Activated CD4-positive, alpha-beta T cell treated with anti-CD3 and anti-CD28 coated beads for 36 hours (primary cell): ENCODE results near the gene GCA. TPM values are rescaled to one million over a fixed set of nuclear protein-coding genes. Genes with fewer than 3 reads are reported as not detected.

Source experiments
- ATAC-seq: fragments of 200-7000 bp; cut with Tn5 transposase; one replicate; pipeline ENCODE4 v1.10.0; 2021; ENCODE audit warnings: mild to moderate bottlenecking, moderate library complexity
- CTCF ChIA-PET: fragments of 350-600 bp; sonication (Branson Sonifier 250); formaldehyde crosslinking; loops from one replicate; lab custom pipeline; 2021; ENCODE audit warnings: antibody characterized with exemption; lab: Charles Lee
- POLR2A ChIA-PET: fragments of 350-600 bp; sonication (Branson Sonifier 250); formaldehyde crosslinking; loops from one replicate; lab custom pipeline; 2021; ENCODE audit warnings: antibody characterized with exemption, inconsistent platforms; lab: Charles Lee
- DNase-seq: peaks from one replicate; pipeline ENCODE4 v3.0.0-alpha.2; 2020
- H3K27ac Mint-ChIP-seq: one replicate; pipeline ENCODE4 v1.8.0; 2021; ENCODE audit warnings: mixed read lengths
- H3K27me3 Mint-ChIP-seq: one replicate; pipeline ENCODE4 v1.8.0; 2021; ENCODE audit warnings: mixed read lengths
- H3K36me3 Mint-ChIP-seq: one replicate; pipeline ENCODE4 v1.8.0; 2021; ENCODE audit warnings: low read depth, mixed read lengths
- H3K4me1 Mint-ChIP-seq: one replicate; pipeline ENCODE4 v1.8.0; 2021; ENCODE audit warnings: mixed read lengths
- H3K4me3 Mint-ChIP-seq: one replicate; pipeline ENCODE4 v1.8.0; 2021; ENCODE audit warnings: mild to moderate bottlenecking, moderate library complexity, mixed read lengths
- H3K9me3 Mint-ChIP-seq: one replicate; pipeline ENCODE4 v1.8.0; 2021; ENCODE audit warnings: low read depth, mixed read lengths
- intact Hi-C, 2 experiments: fragments of 100-400 bp; cut with DNase I in 1 of 2; cut with micrococcal nuclease in 1 of 2; formaldehyde crosslinking; loops; one replicate each; pipeline versions ENCODE4 v1.14.2 to v1.15.1; 2022 to 2024; cut with DNase I, micrococcal nuclease
- total RNA-seq, 2 experiments: library from RNA; stranded (reverse); gene quantifications; one replicate each; pipeline ENCODE4 v1.2.3, GENCODE V29; 2021

The GCA gene
- total RNA-seq, 2 experiments from 2014 or later = 16.2 to 25.5 TPM

DNA sequence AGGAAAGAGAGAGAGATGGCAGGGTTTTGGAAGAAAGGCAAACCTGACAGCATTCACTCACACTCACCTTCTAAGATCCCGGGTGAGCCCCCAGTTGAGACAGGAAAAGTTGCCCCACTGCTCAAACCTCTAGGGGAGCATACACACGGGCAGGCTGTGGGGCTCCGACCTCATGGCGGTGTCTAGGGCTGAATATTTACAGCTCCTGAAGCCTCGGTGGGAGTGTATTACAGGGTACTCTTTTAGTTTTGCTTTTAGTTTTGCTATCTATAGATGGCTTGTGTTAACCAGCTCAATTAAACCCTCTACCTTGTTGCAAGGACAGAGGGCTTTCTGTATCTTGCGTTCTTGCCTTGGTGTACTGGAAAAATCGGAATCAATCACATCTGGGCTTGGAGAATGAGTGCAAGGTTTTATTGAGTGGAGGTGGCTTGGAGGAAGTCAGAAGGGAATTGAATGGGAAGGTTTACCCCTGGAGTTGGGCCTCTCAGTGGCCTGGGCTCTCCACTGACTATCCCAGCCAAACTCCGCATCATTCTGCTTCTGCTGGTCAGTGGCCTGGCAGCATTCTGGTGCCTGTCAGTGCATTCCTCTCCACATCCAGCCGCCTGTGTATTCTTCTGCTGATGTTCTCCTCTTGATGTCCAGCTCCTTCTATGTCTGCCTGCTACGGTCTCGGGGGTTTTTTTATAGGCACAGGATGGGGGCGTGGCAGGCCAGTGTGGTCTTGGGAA is 15.3 kb upstream of the GCA start:
- Mint-ChIP-seq H3K9me3 (no peaks in the 10 kb centered on the region), H3K4me3 (no peak overlapping the region), H3K27me3 (no peaks in the 10 kb centered on the region), H3K27ac (no peak overlapping the region), H3K4me1 (no peaks in the 10 kb centered on the region), H3K36me3 (peaks cover 2% of the 10 kb centered on the region)
- DNase-seq (no peak), ATAC-seq (no peak)
- ChIA-PET CTCF (interaction anchor here (0.9 to 1.6 kb wide), 3 partner anchors 10 to 25 kb away, joined by 3 to 9 read pairs (median 4); partner anchors contain the start of gene IFIH1), POLR2A (interaction anchor here (1.1 kb wide), 1 partner anchor 10 kb away, joined by 3 read pairs; no protein-coding TSS in a partner anchor)
- intact Hi-C loops = no loop called here

GRCh38 chr2:162330881-162331280 is 13.1 kb upstream of the GCA start:
- Mint-ChIP-seq H3K27me3 (no peaks in the 10 kb centered on the region), H3K4me1 (no peaks in the 10 kb centered on the region), H3K27ac (no peak overlapping the region), H3K9me3 (no peaks in the 10 kb centered on the region), H3K4me3 (no peak overlapping the region), H3K36me3 (peaks cover 2% of the 10 kb centered on the region)
- ATAC-seq = no peak
- DNase-seq = no peak
- CTCF ChIA-PET = no interaction called here
- POLR2A ChIA-PET = no interaction called here
- intact Hi-C loops = no loop called here

DNA sequence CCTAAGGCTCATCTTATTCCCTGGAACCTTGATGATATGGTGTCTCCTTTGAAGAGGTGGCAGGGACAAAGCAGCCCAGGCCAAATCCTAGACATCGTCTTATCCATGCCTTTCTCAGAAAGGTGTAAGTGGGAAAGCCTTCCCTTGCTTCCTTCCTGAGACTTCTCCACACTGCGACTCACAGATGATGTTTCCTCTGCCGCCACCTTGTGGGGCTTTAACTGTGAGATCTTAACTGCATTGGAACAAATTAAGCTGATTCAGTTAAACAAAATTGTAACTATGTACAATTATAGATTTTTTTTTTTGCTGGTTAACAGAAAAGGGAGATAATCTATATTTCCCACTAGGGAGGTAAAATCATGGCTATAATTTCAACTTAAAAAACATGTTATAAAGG is 10.0 kb upstream of the GCA start:
- CTCF ChIA-PET = interaction anchor here (1.7 to 2.1 kb wide), 3 partner anchors 9 to 33 kb away, joined by 6 to 8 read pairs (median 7); partner anchors contain the start of genes GCA and IFIH1
- no peaks in the 10 kb centered on the region for H3K36me3 Mint-ChIP-seq
- no peaks in the 10 kb centered on the region for H3K27me3 Mint-ChIP-seq
- intact Hi-C loops = loop anchor here in 1 of 2 experiments (1.0 kb wide), 1 partner anchor 113 kb away; no protein-coding TSS in a partner anchor
- DNase-seq (peak; percentile 42), ATAC-seq (peak; percentile 33)
- H3K4me1 Mint-ChIP-seq = no peaks in the 10 kb centered on the region
- POLR2A ChIA-PET = interaction anchor here (0.6 kb wide), 1 partner anchor 358 kb away, joined by 3 read pairs; no protein-coding TSS in a partner anchor
- no peak overlapping the region for H3K27ac Mint-ChIP-seq
- H3K9me3 Mint-ChIP-seq = no peaks in the 10 kb centered on the region
- no peak overlapping the region for H3K4me3 Mint-ChIP-seq

- ChIA-PET CTCF (interaction anchor here (0.8 to 1.6 kb wide), 3 partner anchors 11 to 40 kb away, joined by 3 to 8 read pairs (median 3); partner anchors contain the start of gene IFIH1), POLR2A (no interaction called here)
- H3K4me3 Mint-ChIP-seq = no peak overlapping the region
- ATAC-seq (no peak), DNase-seq (no peak)
- H3K4me1 Mint-ChIP-seq = no peaks in the 10 kb centered on the region
- no peaks in the 10 kb centered on the region for H3K27me3 Mint-ChIP-seq
- intact Hi-C loops = no loop called here
- H3K27ac Mint-ChIP-seq = no peak overlapping the region
- no peaks in the 10 kb centered on the region for H3K9me3 Mint-ChIP-seq
- H3K36me3 Mint-ChIP-seq = no peaks in the 10 kb centered on the region
These were observed 6.1 kb upstream of the GCA start for GRCh38 chr2:162337868-162338267.

GRCh38 chr2:162340822-162341221 is 3.1 kb upstream of the GCA start:
- H3K4me1 Mint-ChIP-seq = peaks cover 8% of the 10 kb centered on the region
- POLR2A ChIA-PET = no interaction called here
- no peaks in the 10 kb centered on the region for H3K36me3 Mint-ChIP-seq
- DNase-seq = no peak
- H3K27me3 Mint-ChIP-seq = no peaks in the 10 kb centered on the region
- H3K4me3 Mint-ChIP-seq = no peak overlapping the region
- intact Hi-C loops = no loop called here
- CTCF ChIA-PET = interaction anchor here (0.7 to 1.1 kb wide), 3 partner anchors 43 to 194 kb away, joined by 3 to 5 read pairs (median 3); no protein-coding TSS in a partner anchor
- H3K9me3 Mint-ChIP-seq = no peaks in the 10 kb centered on the region
- ATAC-seq = no peak
- H3K27ac Mint-ChIP-seq = no peak overlapping the region

DNA sequence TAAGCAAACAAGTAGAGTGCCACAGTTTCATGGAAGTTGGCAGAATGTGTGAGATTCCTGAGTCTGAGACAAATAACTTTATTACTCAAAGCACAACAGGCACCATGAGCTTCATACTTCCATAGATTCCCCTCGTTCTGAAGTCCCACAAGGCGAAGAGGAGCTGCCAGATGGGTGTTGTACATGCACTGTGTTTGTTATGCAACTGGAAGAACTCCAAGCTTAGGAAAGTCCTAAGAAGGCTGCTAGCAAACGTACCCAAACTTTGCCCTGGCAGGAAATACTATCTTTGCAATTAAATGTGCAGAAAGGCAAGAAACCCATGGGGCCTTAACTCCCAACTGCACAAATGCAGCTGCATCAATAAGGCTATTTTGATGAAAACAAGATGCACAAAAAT is 1.6 kb upstream of the GCA start:
- no peak overlapping the region for H3K4me3 Mint-ChIP-seq
- no peaks in the 10 kb centered on the region for H3K27me3 Mint-ChIP-seq
- no peak for DNase-seq
- peaks cover 8% of the 10 kb centered on the region for H3K4me1 Mint-ChIP-seq
- H3K27ac Mint-ChIP-seq = no peak overlapping the region
- ChIA-PET POLR2A (no interaction called here), CTCF (interaction anchor here (0.6 to 1.6 kb wide), 3 partner anchors 8 to 24 kb away, joined by 3 to 8 read pairs (median 5); partner anchors contain the start of gene IFIH1)
- no peaks in the 10 kb centered on the region for H3K36me3 Mint-ChIP-seq
- no peaks in the 10 kb centered on the region for H3K9me3 Mint-ChIP-seq
- intact Hi-C loops = no loop called here
- no peak for ATAC-seq

- Mint-ChIP-seq H3K36me3 (no peaks in the 10 kb centered on the region), H3K9me3 (no peaks in the 10 kb centered on the region), H3K4me1 (peaks cover 8% of the 10 kb centered on the region), H3K27me3 (no peaks in the 10 kb centered on the region), H3K27ac (no peak overlapping the region), H3K4me3 (no peak overlapping the region)
- ATAC-seq (no peak), DNase-seq (no peak)
- POLR2A ChIA-PET = no interaction called here
- intact Hi-C loops = no loop called here
- CTCF ChIA-PET = interaction anchor here (0.6 to 1.6 kb wide), 3 partner anchors 8 to 24 kb away, joined by 3 to 8 read pairs (median 5); partner anchors contain the start of gene IFIH1
These were observed 1.1 kb upstream of the GCA start for GRCh38 chr2:162342841-162343240.

- peak overlapping the region; percentile 86 for H3K4me3 Mint-ChIP-seq
- H3K27ac Mint-ChIP-seq = peak overlapping the region; percentile 66
- no peak for ATAC-seq
- H3K4me1 Mint-ChIP-seq = peaks cover 8% of the 10 kb centered on the region
- intact Hi-C loops = no loop called here
- H3K9me3 Mint-ChIP-seq = no peaks in the 10 kb centered on the region
- no peaks in the 10 kb centered on the region for H3K27me3 Mint-ChIP-seq
- DNase-seq = no peak
- CTCF ChIA-PET = interaction anchor here (0.8 to 1.6 kb wide), 3 partner anchors 9 to 627 kb away, joined by 3 to 8 read pairs (median 6); partner anchors contain the start of gene IFIH1
- POLR2A ChIA-PET = interaction anchor here (1.2 kb wide), 1 partner anchor 25 kb away, joined by 4 read pairs; the partner anchor contains the start of gene IFIH1
- no peaks in the 10 kb centered on the region for H3K36me3 Mint-ChIP-seq
These were observed 474 bp upstream of the GCA start for GRCh38 chr2:162343492-162343823.

DNA sequence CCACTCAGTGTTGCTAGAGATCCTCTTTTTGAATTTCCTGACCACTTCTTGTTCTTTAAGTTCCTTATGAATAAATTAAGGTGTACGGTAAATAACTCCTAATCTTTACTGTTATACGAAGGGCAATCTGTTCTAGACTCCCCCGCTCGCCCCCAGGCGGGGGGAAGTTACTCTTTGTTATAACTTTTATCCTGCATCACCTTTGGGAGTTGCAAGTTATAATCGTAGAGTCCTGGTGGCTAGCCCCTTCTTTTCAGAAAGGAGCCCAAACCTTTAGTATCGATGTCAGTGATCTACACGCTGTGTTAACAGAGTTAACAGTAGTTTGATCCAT is 652 bp downstream of the GCA start:
- H3K27me3 Mint-ChIP-seq = no peaks in the 10 kb centered on the region
- H3K9me3 Mint-ChIP-seq = no peaks in the 10 kb centered on the region
- peaks cover 2% of the 10 kb centered on the region for H3K36me3 Mint-ChIP-seq
- ATAC-seq = no peak
- intact Hi-C loops = loop anchor here (1.0 kb wide), 1 partner anchor 26 kb away; the partner anchor contains the start of gene IFIH1 (in 2 of the 2)
- H3K4me1 Mint-ChIP-seq = peaks cover 8% of the 10 kb centered on the region
- ChIA-PET CTCF (interaction anchor here (0.6 kb wide), 1 partner anchor 27 kb away, joined by 3 read pairs; no protein-coding TSS in a partner anchor), POLR2A (no interaction called here)
- peak overlapping the region; percentile 86 for H3K4me3 Mint-ChIP-seq
- no peak for DNase-seq
- H3K27ac Mint-ChIP-seq = peak overlapping the region; percentile 60

- Mint-ChIP-seq H3K27me3 (no peaks in the 10 kb centered on the region), H3K27ac (no peak overlapping the region), H3K4me3 (no peak overlapping the region), H3K9me3 (no peaks in the 10 kb centered on the region), H3K4me1 (no peaks in the 10 kb centered on the region), H3K36me3 (no peaks in the 10 kb centered on the region)
- intact Hi-C loops = no loop called here
- ATAC-seq (no peak), DNase-seq (no peak)
- ChIA-PET POLR2A (no interaction called here), CTCF (no interaction called here)
These were observed 21.5 kb downstream of the GCA start for GRCh38 chr2:162365392-162365791.

DNA sequence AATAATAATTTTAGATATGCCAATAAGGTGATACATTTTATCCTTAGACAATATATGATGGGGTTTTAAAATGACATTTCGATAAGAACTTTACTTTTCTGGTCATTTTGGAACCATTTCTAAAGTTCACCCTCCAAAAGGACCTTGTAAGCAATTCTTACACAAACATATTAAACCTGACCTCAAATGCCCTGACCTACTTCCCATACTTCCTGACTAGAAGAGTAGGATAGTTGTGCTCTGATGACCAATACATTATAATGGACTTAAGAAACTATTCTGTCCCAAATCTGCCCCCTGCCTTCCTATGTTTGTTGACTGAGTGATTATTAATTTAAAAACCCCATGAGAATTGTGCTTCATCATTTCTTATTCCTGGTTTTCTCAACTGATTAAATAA is 24.6 kb downstream of the GCA start:
- Mint-ChIP-seq H3K27ac (no peak overlapping the region), H3K36me3 (no peaks in the 10 kb centered on the region), H3K4me3 (no peak overlapping the region), H3K27me3 (no peaks in the 10 kb centered on the region), H3K4me1 (no peaks in the 10 kb centered on the region), H3K9me3 (no peaks in the 10 kb centered on the region)
- ChIA-PET CTCF (no interaction called here), POLR2A (no interaction called here)
- ATAC-seq (no peak), DNase-seq (no peak)
- intact Hi-C loops = no loop called here

DNA sequence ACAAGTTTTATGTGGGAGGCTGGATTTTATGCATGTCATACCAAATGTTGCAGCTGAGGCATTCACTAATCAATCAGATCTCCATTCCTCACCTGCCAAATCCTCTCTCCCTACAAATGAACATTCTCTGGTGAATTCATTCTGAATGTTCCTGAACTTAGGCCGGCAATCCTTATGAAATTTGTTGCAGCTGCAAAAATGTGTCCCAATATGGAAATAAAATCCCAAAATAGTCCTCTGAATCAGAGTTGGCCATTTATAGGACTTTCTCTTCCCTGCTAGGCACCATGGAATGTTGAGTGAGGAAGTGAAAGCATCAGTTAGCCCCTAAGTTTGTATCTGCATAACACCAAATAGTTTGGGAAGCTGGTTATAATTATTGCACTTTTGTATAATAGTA is 25.6 kb downstream of the GCA start:
- ATAC-seq (no peak), DNase-seq (no peak)
- Mint-ChIP-seq H3K27me3 (no peaks in the 10 kb centered on the region), H3K36me3 (no peaks in the 10 kb centered on the region), H3K4me3 (no peak overlapping the region), H3K27ac (no peak overlapping the region), H3K4me1 (no peaks in the 10 kb centered on the region), H3K9me3 (no peaks in the 10 kb centered on the region)
- intact Hi-C loops = no loop called here
- ChIA-PET POLR2A (no interaction called here), CTCF (no interaction called here)
